Natural killer cell (primary cell): Measurements from ENCODE around the gene STXBP5L. TPM values are rescaled to one million over a fixed set of nuclear protein-coding genes. Genes with fewer than 3 reads are reported as not detected.

Experiments
- ATAC-seq, 3 donors: fragments of 150-1000 bp in 2 of 3; fragments of 200-7000 bp in 1 of 3; cut with Tn5 transposase; 1 replicate in 1 of 3; 2 replicates in 2 of 3; pipeline ENCODE4 v1.10.0; 2021; ENCODE audit warnings: mild to moderate bottlenecking in 2 of 3, moderate library complexity in 2 of 3
- DNase-seq, 2 donors: peaks; one replicate each; pipeline versions ENCODE4 v3.0.0 to v3.0.0-alpha.2; 2013 to 2021; ENCODE audit warnings: mixed read lengths in 1 of 2
- H3K27ac ChIP-seq: one replicate; pipeline ENCODE4 v1.5.1; 2013; ENCODE audit warnings: mild to moderate bottlenecking, low read length
- H3K27me3 ChIP-seq: one replicate; pipeline ENCODE4 v1.6.1; 2013; ENCODE audit warnings: low read length; ENCODE audit not compliant: control insufficient read depth, insufficient read depth
- H3K36me3 ChIP-seq: one replicate; pipeline ENCODE4 v1.6.1; 2013; ENCODE audit warnings: low read length; ENCODE audit not compliant: control insufficient read depth, insufficient read depth
- H3K4me1 ChIP-seq: one replicate; pipeline ENCODE4 v1.6.1; 2013; ENCODE audit warnings: low read length; ENCODE audit not compliant: control insufficient read depth, insufficient read depth
- H3K4me3 ChIP-seq: one replicate; pipeline ENCODE4 v1.5.1; 2013; ENCODE audit warnings: low read length
- H3K9me3 ChIP-seq: one replicate; pipeline ENCODE4 v1.6.1; 2013; ENCODE audit warnings: low read length; ENCODE audit not compliant: control insufficient read depth, insufficient read depth
- H3K27ac Mint-ChIP-seq, 2 donors: one replicate each; pipeline ENCODE4 v1.8.0; 2022; ENCODE audit warnings: mild to moderate bottlenecking in 2 of 2, mixed read lengths in 2 of 2, moderate library complexity in 1 of 2
- H3K27me3 Mint-ChIP-seq, 2 donors: one replicate each; pipeline ENCODE4 v1.8.0; 2022; ENCODE audit warnings: low read depth in 2 of 2, mixed read lengths in 2 of 2
- H3K36me3 Mint-ChIP-seq: one replicate; pipeline ENCODE4 v1.8.0; 2022; ENCODE audit warnings: mixed read lengths
- H3K4me1 Mint-ChIP-seq, 2 donors: one replicate each; pipeline ENCODE4 v1.8.0; 2022; ENCODE audit warnings: mixed read lengths in 2 of 2
- H3K4me3 Mint-ChIP-seq: one replicate; pipeline ENCODE4 v1.8.0; 2022; ENCODE audit warnings: mild to moderate bottlenecking, moderate library complexity, mixed read lengths
- H3K9me3 Mint-ChIP-seq, 2 donors: one replicate each; pipeline ENCODE4 v1.8.0; 2022; ENCODE audit warnings: mixed read lengths in 2 of 2
- CTCF ChIP-seq: fragments of 200-600 bp; IDR thresholded peaks from one replicate; pipeline ENCODE4 v1.8.0; 2022; ENCODE audit warnings: antibody characterized with exemption
- WGBS: methylation state at CpG from one replicate; pipeline ENCODE4 v1.1.7; 2013; ENCODE audit warnings: missing lambda C conversion rate; ENCODE audit not compliant: insufficient coverage; 5-methylcytosine and 5-hydroxymethylcytosine counted together
- intact Hi-C: fragments of 100-400 bp; cut with micrococcal nuclease; formaldehyde crosslinking; loops from one replicate; pipeline ENCODE4 v1.14.2; 2022
- total RNA-seq, 4 donors: library from RNA; stranded (reverse); fragments of 120-200 nt in 1 of 4; gene quantifications; one replicate each; pipeline versions ENCODE4 v1.2.3 to v1.2.4, GENCODE V29; 2013 to 2022

The STXBP5L gene
- total RNA-seq, 3 donors from 2014 or later (not counting 1 experiment from before 2014, with no cell fraction given) = not detected

DNA sequence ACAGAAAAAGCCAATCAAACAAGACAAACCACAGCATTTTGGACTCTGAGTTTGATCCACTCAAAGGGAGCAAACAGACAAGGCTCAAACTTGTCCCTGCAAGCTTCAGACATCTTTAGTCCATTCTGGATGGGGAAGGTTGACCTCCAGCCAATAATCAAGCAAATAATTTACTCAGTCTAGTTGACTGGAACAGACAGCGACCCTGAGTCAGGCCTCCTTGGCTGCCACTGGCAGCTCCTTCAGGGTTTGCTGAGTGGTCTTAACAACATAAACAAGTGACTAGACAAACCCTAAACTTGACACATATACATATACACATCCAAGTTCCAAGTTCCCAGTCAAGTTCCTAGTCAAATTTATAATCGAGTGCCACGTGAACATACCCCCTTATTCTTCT, 323.9 kb downstream of the STXBP5L start:
- no peaks in the 10 kb centered on the region for H3K36me3 Mint-ChIP-seq
- no peaks in the 10 kb centered on the region for H3K27me3 Mint-ChIP-seq
- WGBS = 84% methylated on average over 3 of the region's 3 CpGs
- no peaks in the 10 kb centered on the region for H3K4me1 Mint-ChIP-seq
- Histone ChIP-seq H3K4me3 (no peak overlapping the region), H3K27ac (no peak overlapping the region), H3K36me3 (no peaks in the 10 kb centered on the region), H3K27me3 (no peaks in the 10 kb centered on the region), H3K9me3 (no peaks in the 10 kb centered on the region), H3K4me1 (no peaks in the 10 kb centered on the region)
- TF ChIP-seq CTCF = no peak
- DNase-seq = no peak
- ATAC-seq = no peak
- H3K4me3 Mint-ChIP-seq = no peak overlapping the region
- no peak overlapping the region for H3K27ac Mint-ChIP-seq
- peaks cover 4 to 12% of the 10 kb centered on the region in 2 donors for H3K9me3 Mint-ChIP-seq
- intact Hi-C loops = no loop called here

DNA sequence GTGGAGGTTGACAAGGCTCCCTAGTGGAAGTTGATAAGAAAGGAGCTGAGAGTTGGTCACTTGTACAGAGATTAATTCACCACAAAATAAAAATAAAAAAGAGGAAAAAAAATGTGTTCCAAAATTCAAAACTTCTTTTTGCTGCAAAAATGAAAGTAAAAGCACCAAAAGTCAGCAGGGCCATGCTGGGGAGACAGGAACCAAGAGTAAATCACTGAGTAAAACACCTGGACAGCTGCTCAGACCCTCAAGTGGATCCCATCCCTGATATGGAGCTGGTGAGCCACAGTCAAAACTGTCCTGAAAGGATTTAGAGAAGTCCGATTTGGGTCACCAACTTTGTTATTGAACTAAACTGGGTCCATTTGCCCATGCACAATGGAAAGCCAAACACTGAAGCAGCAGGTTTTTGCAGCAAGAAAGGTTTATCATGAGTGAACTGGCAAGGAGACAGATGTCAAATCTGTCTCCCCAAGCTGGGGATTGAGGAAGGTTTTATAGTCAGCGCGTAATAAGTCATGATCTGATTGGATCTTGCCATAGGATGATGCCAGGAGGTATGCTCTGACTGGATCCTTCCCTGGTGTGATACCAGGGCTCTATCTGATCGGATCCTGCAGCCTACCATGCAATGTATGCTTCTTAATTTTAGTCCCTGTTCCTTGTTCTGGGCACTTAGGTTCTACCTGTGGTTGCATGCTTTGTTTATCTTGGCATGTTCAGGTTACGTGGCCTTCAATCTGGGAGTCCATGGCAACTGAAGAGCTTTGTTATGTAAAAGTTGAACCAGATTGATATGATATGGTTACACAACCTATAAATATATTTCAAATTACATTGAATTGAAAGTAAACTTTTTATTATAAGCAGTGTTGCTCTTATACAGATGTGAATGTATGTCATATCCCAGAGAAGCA, 324.6 kb downstream of the STXBP5L start:
- H3K4me3 Mint-ChIP-seq = no peak overlapping the region
- intact Hi-C loops = no loop called here
- no peaks in the 10 kb centered on the region for H3K36me3 Mint-ChIP-seq
- Histone ChIP-seq H3K4me3 (no peak overlapping the region), H3K9me3 (no peaks in the 10 kb centered on the region), H3K27me3 (no peaks in the 10 kb centered on the region), H3K36me3 (no peaks in the 10 kb centered on the region), H3K4me1 (no peaks in the 10 kb centered on the region), H3K27ac (no peak overlapping the region)
- peaks cover 6 to 14% of the 10 kb centered on the region in 2 donors for H3K9me3 Mint-ChIP-seq
- no peak overlapping the region for H3K27ac Mint-ChIP-seq
- no peaks in the 10 kb centered on the region for H3K4me1 Mint-ChIP-seq
- no peak for TF ChIP-seq CTCF
- ATAC-seq = no peak
- no peak for DNase-seq
- H3K27me3 Mint-ChIP-seq = no peaks in the 10 kb centered on the region
- 90% methylated on average over 4 of the region's 5 CpGs for WGBS

GRCh38 chr3:121243208-121243607, 335.2 kb downstream of the STXBP5L start:
- H3K9me3 Mint-ChIP-seq = peaks cover 10 to 12% of the 10 kb centered on the region in 2 donors
- 83% methylated on average over 1 of the region's 1 CpG for WGBS
- no peak overlapping the region for H3K4me3 Mint-ChIP-seq
- TF ChIP-seq CTCF = no peak
- Histone ChIP-seq H3K27ac (no peak overlapping the region), H3K9me3 (no peaks in the 10 kb centered on the region), H3K4me1 (no peaks in the 10 kb centered on the region), H3K4me3 (no peak overlapping the region), H3K36me3 (no peaks in the 10 kb centered on the region), H3K27me3 (no peaks in the 10 kb centered on the region)
- no peak for ATAC-seq
- H3K36me3 Mint-ChIP-seq = no peaks in the 10 kb centered on the region
- no peaks in the 10 kb centered on the region for H3K27me3 Mint-ChIP-seq
- intact Hi-C loops = no loop called here
- no peak overlapping the region for H3K27ac Mint-ChIP-seq
- DNase-seq = no peak
- H3K4me1 Mint-ChIP-seq = no peaks in the 10 kb centered on the region
